Right atrium auricular region (tissue), 2 donors: ENCODE results near the gene PIP4K2A. TPM values are rescaled to one million over a fixed set of nuclear protein-coding genes. Genes with fewer than 3 reads are reported as not detected.

Experiments used
- DNase-seq: peaks from one replicate; pipeline ENCODE4 v3.0.0-alpha.2; 2019; ENCODE audit warnings: low spot score
- H3K27ac ChIP-seq, 2 donors: fragments of 200-600 bp; sonication (generic); 1 replicate in 1 of 2; 2 replicates in 1 of 2; pipeline ENCODE4 v1.5.1; 2016 to 2019
- H3K27me3 ChIP-seq, 2 donors: fragments of 200-600 bp; sonication (generic); one replicate each; pipeline versions ENCODE4 v1.5.1 to v1.6.0; 2017 to 2019
- H3K36me3 ChIP-seq: fragments of 200-600 bp; sonication (generic); one replicate; pipeline ENCODE4 v1.5.1; 2016
- H3K4me1 ChIP-seq, 2 donors: fragments of 200-600 bp; sonication (generic); one replicate each; pipeline versions ENCODE4 v1.5.1 to v1.6.0; 2017 to 2019
- H3K4me3 ChIP-seq, 2 donors: fragments of 200-600 bp; sonication (generic); 1 replicate in 1 of 2; 2 replicates in 1 of 2; pipeline ENCODE4 v1.5.1; 2017 to 2019; ENCODE audit warnings: mild to moderate bottlenecking in 1 of 2, moderate library complexity in 1 of 2
- H3K9me3 ChIP-seq, 2 donors: fragments of 200-600 bp; sonication (generic); one replicate each; pipeline ENCODE4 v1.5.1; 2019
- total RNA-seq, 2 donors: library from RNA; depleted of rRNA; stranded (reverse); fragments of >200 nt; gene quantifications; one replicate each; pipeline ENCODE4 v1.1.0, GENCODE V29; 2016
- TF ChIP-seq, protein P1 (sequence below), 2 donors: fragments of 200-600 bp; sonication (generic); IDR thresholded peaks; one replicate each; pipeline ENCODE4 v1.5.1; 2019; ENCODE audit warnings: antibody characterized with exemption in 2 of 2

The PIP4K2A gene
- total RNA-seq, 2 donors from 2014 or later, result 12.1 to 18.3 TPM

DNA sequence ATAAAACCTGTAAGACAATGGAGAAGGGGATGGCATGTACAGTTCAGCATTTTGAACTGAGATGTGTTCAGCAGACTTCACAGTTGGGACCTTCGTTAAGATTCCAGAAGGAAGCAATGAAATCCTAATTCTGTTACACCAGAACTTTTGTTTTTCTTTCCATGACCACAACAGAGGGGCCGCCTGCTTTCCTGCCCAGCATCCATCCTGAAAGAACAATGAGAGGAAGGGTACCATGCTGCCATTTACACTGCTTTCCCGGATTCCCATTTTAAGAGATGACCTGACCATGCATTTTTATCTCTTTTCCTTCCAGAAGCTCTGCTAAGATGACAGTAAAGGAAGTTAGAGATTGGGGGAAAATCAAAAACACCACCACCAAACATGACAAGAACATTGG, 92.7 kb downstream of the PIP4K2A start:
- H3K36me3 ChIP-seq, result no peaks in the 10 kb centered on the region
- no peaks in the 10 kb centered on the region for H3K9me3 ChIP-seq
- DNase-seq, result no peak
- H3K27me3 ChIP-seq, result no peaks in the 10 kb centered on the region
- TF ChIP-seq, protein P1, sequence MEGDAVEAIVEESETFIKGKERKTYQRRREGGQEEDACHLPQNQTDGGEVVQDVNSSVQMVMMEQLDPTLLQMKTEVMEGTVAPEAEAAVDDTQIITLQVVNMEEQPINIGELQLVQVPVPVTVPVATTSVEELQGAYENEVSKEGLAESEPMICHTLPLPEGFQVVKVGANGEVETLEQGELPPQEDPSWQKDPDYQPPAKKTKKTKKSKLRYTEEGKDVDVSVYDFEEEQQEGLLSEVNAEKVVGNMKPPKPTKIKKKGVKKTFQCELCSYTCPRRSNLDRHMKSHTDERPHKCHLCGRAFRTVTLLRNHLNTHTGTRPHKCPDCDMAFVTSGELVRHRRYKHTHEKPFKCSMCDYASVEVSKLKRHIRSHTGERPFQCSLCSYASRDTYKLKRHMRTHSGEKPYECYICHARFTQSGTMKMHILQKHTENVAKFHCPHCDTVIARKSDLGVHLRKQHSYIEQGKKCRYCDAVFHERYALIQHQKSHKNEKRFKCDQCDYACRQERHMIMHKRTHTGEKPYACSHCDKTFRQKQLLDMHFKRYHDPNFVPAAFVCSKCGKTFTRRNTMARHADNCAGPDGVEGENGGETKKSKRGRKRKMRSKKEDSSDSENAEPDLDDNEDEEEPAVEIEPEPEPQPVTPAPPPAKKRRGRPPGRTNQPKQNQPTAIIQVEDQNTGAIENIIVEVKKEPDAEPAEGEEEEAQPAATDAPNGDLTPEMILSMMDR (IDR thresholded peaks at IDR 0.05), result no peak
- no peak overlapping the region for H3K4me3 ChIP-seq
- H3K4me1 ChIP-seq, result peaks cover 4 to 66% of the 10 kb centered on the region in 2 donors
- H3K27ac ChIP-seq, result no peak overlapping the region

GRCh38 chr10:22620929-22621328, 93.4 kb downstream of the PIP4K2A start:
- Histone ChIP-seq H3K36me3 (no peaks in the 10 kb centered on the region), H3K4me1 (peaks cover 4 to 74% of the 10 kb centered on the region in 2 donors), H3K9me3 (no peaks in the 10 kb centered on the region), H3K27ac (peak overlapping the region; percentile 62 to 80), H3K27me3 (no peaks in the 10 kb centered on the region), H3K4me3 (no peak overlapping the region)
- TF ChIP-seq, protein P1 (IDR thresholded peaks at IDR 0.05), result no peak
- no peak for DNase-seq

- DNase-seq, result peak; percentile 91
- H3K4me1 ChIP-seq, result peaks cover 4 to 77% of the 10 kb centered on the region in 2 donors
- no peaks in the 10 kb centered on the region for H3K36me3 ChIP-seq
- H3K27ac ChIP-seq, result peak overlapping the region; percentile 62 to 80
- no peak overlapping the region for H3K4me3 ChIP-seq
- no peaks in the 10 kb centered on the region for H3K27me3 ChIP-seq
- H3K9me3 ChIP-seq, result no peaks in the 10 kb centered on the region
- TF ChIP-seq, protein P1 (IDR thresholded peaks at IDR 0.05), result no peak
These were observed 94.1 kb downstream of the PIP4K2A start for GRCh38 chr10:22620140-22620857.

GRCh38 chr10:22619101-22619500, 95.3 kb downstream of the PIP4K2A start:
- Histone ChIP-seq H3K36me3 (no peaks in the 10 kb centered on the region), H3K27ac (peak overlapping the region; percentile 54 to 80), H3K9me3 (no peaks in the 10 kb centered on the region), H3K27me3 (no peaks in the 10 kb centered on the region), H3K4me1 (peaks cover 4 to 71% of the 10 kb centered on the region in 2 donors), H3K4me3 (no peak overlapping the region)
- TF ChIP-seq, protein P1 (IDR thresholded peaks at IDR 0.05), result no peak
- DNase-seq, result no peak

GRCh38 chr10:22618078-22618785, 96.1 kb downstream of the PIP4K2A start:
- no peak overlapping the region for H3K4me3 ChIP-seq
- peak overlapping the region; percentile 54 to 80 for H3K27ac ChIP-seq

More at GRCh38 chr10:22618078-22618785, 96.1 kb downstream of the PIP4K2A start:
- peaks cover 4 to 67% of the 10 kb centered on the region in 2 donors for H3K4me1 ChIP-seq
- DNase-seq, result no peak
- no peaks in the 10 kb centered on the region for H3K9me3 ChIP-seq
- H3K36me3 ChIP-seq, result no peaks in the 10 kb centered on the region
- H3K27me3 ChIP-seq, result no peaks in the 10 kb centered on the region
- TF ChIP-seq, protein P1 (IDR thresholded peaks at IDR 0.05), result no peak
